H1 (cell line): ENCODE results near the gene KRTAP4-12. TPM values are rescaled to one million over a fixed set of nuclear protein-coding genes. Genes with fewer than 3 reads are reported as not detected.

Experiments used
- CTCF ChIA-PET: fragments of 300-600 bp; sonication (Branson Sonifier 250); formaldehyde crosslinking; loops from one replicate; lab custom pipeline; 2021; ENCODE audit not compliant: partially characterized antibody; lab: Charles Lee
- POLR2A ChIA-PET: fragments of 300-600 bp; sonication (Branson Sonifier 250); formaldehyde crosslinking; loops from one replicate; lab custom pipeline; 2021; ENCODE audit warnings: inconsistent platforms; ENCODE audit not compliant: partially characterized antibody; lab: Charles Lee
- DNase-seq, 2 experiments: peaks; one replicate each; pipeline versions ENCODE4 v3.0.0 to v3.0.0-alpha.2; 2010 to 2022; ENCODE audit warnings: low spot score in 2 of 2, low read depth in 1 of 2, mixed read lengths in 1 of 2
- FAIRE-seq: peaks from 2 replicates; lab custom pipeline; 2011; peaks lifted over from hg19 to GRCh38; lab: Jason Lieb, UNC
- H2AFZ ChIP-seq: 2 replicates; pipeline ENCODE4 v1.8.1; 2012; ENCODE audit warnings: low read length, inconsistent platforms
- H2AK5ac ChIP-seq: 2 replicates; pipeline ENCODE4 v1.6.1; 2013; ENCODE audit warnings: low read depth, low read length
- H2BK120ac ChIP-seq: replicated peaks from 2 replicates; pipeline ENCODE3; 2013; ENCODE audit warnings: low read depth, low read length, inconsistent platforms
- H2BK12ac ChIP-seq: 2 replicates; pipeline ENCODE4 v1.6.1; 2013; ENCODE audit warnings: low read depth, low read length
- H2BK15ac ChIP-seq: 2 replicates; pipeline ENCODE4 v1.6.1; 2013; ENCODE audit warnings: low read length
- H2BK20ac ChIP-seq: 2 replicates; pipeline ENCODE4 v1.6.1; 2013; ENCODE audit warnings: low read length
- H2BK5ac ChIP-seq: 2 replicates; pipeline ENCODE4 v1.6.1; 2013; ENCODE audit warnings: low read depth, low read length
- H3K14ac ChIP-seq: 2 replicates; pipeline ENCODE4 v1.6.1; 2013; ENCODE audit warnings: inconsistent platforms; ENCODE audit not compliant: insufficient read length
- H3K18ac ChIP-seq: 2 replicates; pipeline ENCODE4 v1.6.1; 2013; ENCODE audit warnings: low read length; ENCODE audit errors: extremely low read depth
- H3K23ac ChIP-seq: 2 replicates; pipeline ENCODE4 v1.6.1; 2013; ENCODE audit warnings: inconsistent platforms; ENCODE audit not compliant: insufficient read length
- H3K23me2 ChIP-seq: 2 replicates; pipeline ENCODE4 v1.6.1; 2013; ENCODE audit warnings: low read depth, low read length
- H3K27ac ChIP-seq: 2 replicates; pipeline ENCODE4 v1.6.1; 2011; ENCODE audit warnings: low read depth, low read length, inconsistent platforms
- H3K27me3 ChIP-seq, 4 experiments: replicated peaks in 1 of 4; 1 replicate in 1 of 4; 2 replicates in 3 of 4; pipeline versions ENCODE4 v1.6.1 to v1.8.1; 2011 to 2013; ENCODE audit warnings: low read length in 3 of 4, mild to moderate bottlenecking in 3 of 4, inconsistent platforms in 2 of 4, mixed read lengths in 2 of 4, moderate library complexity in 1 of 4; ENCODE audit not compliant: control insufficient read depth in 3 of 4, insufficient read depth in 3 of 4; ENCODE audit errors: extremely low read depth in 1 of 4
- H3K36me3 ChIP-seq, 4 experiments: 2 replicates each; pipeline versions ENCODE4 v1.6.1 to v1.8.1; 2011 to 2013; ENCODE audit warnings: mild to moderate bottlenecking in 4 of 4, low read length in 3 of 4, moderate library complexity in 2 of 4, control low read depth in 1 of 4, inconsistent platforms in 1 of 4; ENCODE audit not compliant: insufficient read depth in 4 of 4, control insufficient read depth in 2 of 4
- H3K4ac ChIP-seq: replicated peaks from 2 replicates; pipeline ENCODE3; 2013; ENCODE audit warnings: low read length, low read depth, mixed read lengths, inconsistent platforms; ENCODE audit not compliant: insufficient read length
- H3K4me1 ChIP-seq, 4 experiments: replicated peaks in 1 of 4; 1 replicate in 1 of 4; 2 replicates in 3 of 4; pipeline versions ENCODE4 v1.6.1 to v1.8.1; 2011 to 2013; ENCODE audit warnings: low read length in 3 of 4, inconsistent platforms in 2 of 4, mixed read lengths in 1 of 4; ENCODE audit not compliant: insufficient read depth in 4 of 4, control insufficient read depth in 3 of 4
- H3K4me2 ChIP-seq, 2 experiments: 2 replicates each; pipeline versions ENCODE4 v1.6.1 to v1.8.1; 2011 to 2013; ENCODE audit warnings: low read depth in 2 of 2, low read length in 2 of 2, control low read depth in 1 of 2, inconsistent platforms in 1 of 2, mild to moderate bottlenecking in 1 of 2; ENCODE audit not compliant: insufficient read depth in 1 of 2
- H3K4me3 ChIP-seq, 4 experiments: fragments of 200-600, 300-600 bp in 1 of 4; sonication (generic), shearing (Covaris generic), sonication (Bioruptor Twin) in 1 of 4; 2 replicates each; pipeline versions ENCODE4 v1.5.1 to v1.8.1; 2011 to 2016; ENCODE audit warnings: low read length in 4 of 4, low read depth in 3 of 4, control low read depth in 2 of 4, inconsistent platforms in 2 of 4, mild to moderate bottlenecking in 2 of 4, mixed read lengths in 1 of 4, moderate library complexity in 1 of 4; ENCODE audit not compliant: insufficient read depth in 2 of 4; ENCODE audit errors: extremely low read depth in 1 of 4
- H3K56ac ChIP-seq: replicated peaks from 2 replicates; pipeline ENCODE3; 2013; ENCODE audit warnings: low read depth, mild to moderate bottlenecking, mixed read lengths, low read length, inconsistent platforms; ENCODE audit not compliant: insufficient read length
- H3K79me1 ChIP-seq: 2 replicates; pipeline ENCODE4 v1.6.1; 2013; ENCODE audit warnings: low read depth, low read length, control low read depth
- H3K79me2 ChIP-seq, 2 experiments: 2 replicates each; pipeline versions ENCODE4 v1.6.1 to v1.8.1; 2012 to 2013; ENCODE audit warnings: low read length in 2 of 2, mild to moderate bottlenecking in 2 of 2, inconsistent platforms in 1 of 2; ENCODE audit not compliant: insufficient read depth in 2 of 2, control insufficient read depth in 1 of 2
- H3K9ac ChIP-seq, 4 experiments: replicated peaks in 1 of 4; 1 replicate in 1 of 4; 2 replicates in 3 of 4; pipeline versions ENCODE4 v1.6.1 to v1.8.1; 2011 to 2013; ENCODE audit warnings: low read depth in 3 of 4, low read length in 3 of 4, control low read depth in 2 of 4, mild to moderate bottlenecking in 2 of 4, moderate library complexity in 2 of 4, inconsistent platforms in 1 of 4; ENCODE audit errors: extremely low read depth in 1 of 4
- H3K9me3 ChIP-seq, 2 experiments: 2 replicates each; pipeline versions ENCODE4 v1.6.1 to v1.8.1; 2012 to 2013; ENCODE audit warnings: mild to moderate bottlenecking in 2 of 2, moderate library complexity in 2 of 2, control low read depth in 1 of 2, inconsistent platforms in 1 of 2, low read depth in 1 of 2, low read length in 1 of 2, mixed read lengths in 1 of 2; ENCODE audit not compliant: insufficient read depth in 2 of 2
- H4K20me1 ChIP-seq, 2 experiments: replicated peaks in 1 of 2; 2 replicates each; pipeline versions ENCODE3 to v1.8.1; 2011 to 2013; ENCODE audit warnings: inconsistent platforms in 2 of 2, low read length in 2 of 2, mild to moderate bottlenecking in 1 of 2; ENCODE audit not compliant: insufficient read depth in 2 of 2, control insufficient read depth in 1 of 2
- H4K5ac ChIP-seq: 2 replicates; pipeline ENCODE4 v1.6.1; 2013; ENCODE audit warnings: low read length, low read depth, mixed read lengths, inconsistent platforms; ENCODE audit not compliant: insufficient read length
- H4K8ac ChIP-seq: 2 replicates; pipeline ENCODE4 v1.8.0; 2013; ENCODE audit warnings: mild to moderate bottlenecking, moderate library complexity, low read length, inconsistent platforms; ENCODE audit not compliant: insufficient read depth; ENCODE audit errors: extremely low read depth
- H4K91ac ChIP-seq: replicated peaks from 2 replicates; pipeline ENCODE3; 2013; ENCODE audit warnings: low read length, mixed read lengths, inconsistent platforms; ENCODE audit not compliant: insufficient read length
- BRCA1 ChIP-seq: IDR thresholded peaks from 2 replicates; pipeline ENCODE4 v1.6.1; 2012; ENCODE audit warnings: low read depth, low read length, improper control_type of control experiment
- CBX5 ChIP-seq: fragments of 300-800, 300-1000 bp; sonication (generic); IDR thresholded peaks from 2 replicates; pipeline ENCODE4 v1.7.1; 2016; ENCODE audit warnings: antibody characterized with exemption, low read length, low read depth
- EZH2 ChIP-seq: fragments of 200-600 bp; sonication (generic); IDR thresholded peaks from 2 replicates; pipeline ENCODE4 v1.7.1; 2012; ENCODE audit warnings: low read depth, mild to moderate bottlenecking, moderate library complexity, low read length, inconsistent platforms; ENCODE audit not compliant: severe bottlenecking
- GABPA ChIP-seq: IDR thresholded peaks from 2 replicates; pipeline ENCODE4 v1.6.1; 2011; ENCODE audit warnings: mild to moderate bottlenecking, low read length, moderate library complexity, borderline replicate concordance; ENCODE audit not compliant: insufficient read depth
- JUN ChIP-seq: IDR thresholded peaks from 2 replicates; pipeline ENCODE4 v1.6.1; 2011; ENCODE audit warnings: low read depth, mild to moderate bottlenecking, improper control_type of control experiment, low read length
- YY1 ChIP-seq: IDR thresholded peaks from 2 replicates; pipeline ENCODE4 v1.6.1; 2011; ENCODE audit warnings: low read depth, mild to moderate bottlenecking, low read length
- WGBS, 2 experiments: shearing (Covaris generic) in 1 of 2; methylation state at CpG; one replicate each; pipeline versions ENCODE4 v1.1.6 to v1.1.7; 2013 to 2015; ENCODE audit warnings: low lambda C conversion rate in 2 of 2, mixed read lengths in 2 of 2, inconsistent platforms in 1 of 2, low coverage in 1 of 2, missing lambda C conversion rate in 1 of 2; ENCODE audit not compliant: insufficient replicate concordance in 2 of 2, insufficient coverage in 1 of 2, insufficient read length in 1 of 2; ENCODE audit errors: extremely low coverage in 1 of 2, missing lambda C conversion rate in 1 of 2; 5-methylcytosine and 5-hydroxymethylcytosine counted together
- polyA plus RNA-seq, 7 experiments: library from polyadenylated mRNA; depleted of rRNA in 3 of 7; stranded (reverse) in 5 of 7; unstranded in 2 of 7; fragments of >200 nt in 5 of 7; fragments of 200-250 nt in 2 of 7; gene quantifications; 1 replicate in 5 of 7; 2 replicates in 1 of 7; 4 replicates in 1 of 7; pipeline versions ENCODE4 v1.2.1 to v1.2.3, GENCODE V29; 2011 to 2013; ENCODE audit warnings: missing spikeins in 2 of 7, mixed read lengths in 2 of 7
- total RNA-seq: library from RNA; stranded (reverse); fragmentation: NEBNext Ultra II Directional; extraction: Animal tissue kit (Norgen Biotek cat#: 25700); gene quantifications from 2 replicates; pipeline ENCODE4 v1.2.1, GENCODE V29; 2021
- TF ChIP-seq, protein P1 (sequence below): IDR thresholded peaks from 2 replicates; pipeline ENCODE4 v1.6.1; 2011; ENCODE audit warnings: low read depth, mild to moderate bottlenecking, low read length; ENCODE audit not compliant: insufficient read depth
- TF ChIP-seq, protein P2 (sequence below): IDR thresholded peaks from 2 replicates; pipeline ENCODE4 v1.6.1; 2012; ENCODE audit warnings: inconsistent platforms
- TF ChIP-seq, protein P3 (sequence below), 3 experiments: IDR thresholded peaks; 1 replicate in 2 of 3; 2 replicates in 1 of 3; pipeline versions ENCODE4 v1.5.1 to v1.6.1; 2011; ENCODE audit warnings: low read length in 3 of 3, mild to moderate bottlenecking in 3 of 3, inconsistent platforms in 2 of 3, low read depth in 1 of 3, moderate library complexity in 1 of 3; ENCODE audit not compliant: insufficient read depth in 1 of 3; ENCODE audit errors: control extremely low read depth in 1 of 3

The KRTAP4-12 gene
- total and polyA plus RNA-seq, 2 of the 8 experiments (the other 6 are each of a cell fraction or from before 2014, with no cell fraction given), result not detected

DNA sequence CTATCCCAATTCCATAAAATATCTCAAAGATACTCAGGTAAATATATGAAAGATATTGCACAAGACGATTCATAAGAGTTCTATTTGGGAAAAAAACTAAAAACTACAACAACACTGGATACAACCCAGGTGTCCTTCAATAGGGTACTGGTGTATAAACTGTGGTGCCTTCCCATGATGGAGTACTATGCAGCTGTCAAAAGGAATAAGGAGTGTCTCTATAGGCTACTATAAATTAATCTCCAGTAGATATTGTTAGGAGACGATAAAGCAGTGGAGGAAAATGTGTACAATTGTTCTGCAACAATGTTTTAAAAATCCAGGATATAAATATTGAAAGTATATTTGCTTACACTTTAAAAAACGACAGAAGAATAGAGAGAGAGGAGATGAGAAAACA lies 2.4 kb upstream of the KRTAP4-12 start:
- no peak overlapping the region for H2AK5ac ChIP-seq
- H4K91ac ChIP-seq, result no peak overlapping the region
- no peaks in the 10 kb centered on the region for H3K36me3 ChIP-seq
- H3K4me1 ChIP-seq, result no peaks in the 10 kb centered on the region
- no peak overlapping the region for H3K4ac ChIP-seq
- H3K14ac ChIP-seq, result no peak overlapping the region
- no peaks in the 10 kb centered on the region for H4K20me1 ChIP-seq
- no peak for DNase-seq
- H3K23ac ChIP-seq, result no peak overlapping the region
- no peak overlapping the region for H2BK120ac ChIP-seq
- no peak overlapping the region for H4K5ac ChIP-seq
- no peaks in the 10 kb centered on the region for H3K79me2 ChIP-seq
- H3K23me2 ChIP-seq, result no peaks in the 10 kb centered on the region; the same call in 1 of the 2 replicates
- H4K8ac ChIP-seq, result no peak overlapping the region
- no peak overlapping the region for H3K27ac ChIP-seq
- no peak overlapping the region for H2BK20ac ChIP-seq
- H3K9me3 ChIP-seq, result 0 out of 4 replicates have a peak, but pooled peaks cover 0 to 5% of the 10 kb centered on the region in 2 experiments
- no peak overlapping the region for H3K18ac ChIP-seq
- H2AFZ ChIP-seq, result no peak overlapping the region
- H3K4me2 ChIP-seq, result no peak overlapping the region
- WGBS, 2 experiments, result 86% methylated on average over 3 of the region's 3 CpGs; no CpG with 5 or more reads in 1 of the 2 experiments
- CTCF ChIA-PET, result interaction anchor here (0.8 kb wide), 1 partner anchor 144 kb away, joined by 3 read pairs; no protein-coding TSS in a partner anchor
- POLR2A ChIA-PET, result no interaction called here
- no peaks in the 10 kb centered on the region for H3K79me1 ChIP-seq
- no peak for FAIRE-seq
- no peak overlapping the region for H2BK5ac ChIP-seq
- H3K4me3 ChIP-seq, result no peak overlapping the region
- H3K27me3 ChIP-seq, result no peaks in the 10 kb centered on the region
- H2BK12ac ChIP-seq, result no peak overlapping the region
- no peak overlapping the region for H3K56ac ChIP-seq
- H3K9ac ChIP-seq, result no peak overlapping the region
- H2BK15ac ChIP-seq, result no peak overlapping the region
- TF ChIP-seq JUN, result no peak
- TF ChIP-seq, protein P1, sequence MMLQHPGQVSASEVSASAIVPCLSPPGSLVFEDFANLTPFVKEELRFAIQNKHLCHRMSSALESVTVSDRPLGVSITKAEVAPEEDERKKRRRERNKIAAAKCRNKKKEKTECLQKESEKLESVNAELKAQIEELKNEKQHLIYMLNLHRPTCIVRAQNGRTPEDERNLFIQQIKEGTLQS, result no peak
- no peak for TF ChIP-seq EZH2
- TF ChIP-seq YY1, result no peak
- TF ChIP-seq, protein P2, sequence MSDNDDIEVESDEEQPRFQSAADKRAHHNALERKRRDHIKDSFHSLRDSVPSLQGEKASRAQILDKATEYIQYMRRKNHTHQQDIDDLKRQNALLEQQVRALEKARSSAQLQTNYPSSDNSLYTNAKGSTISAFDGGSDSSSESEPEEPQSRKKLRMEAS, result no peak
- TF ChIP-seq GABPA, result no peak
- TF ChIP-seq CBX5, result no peak
- no peak for TF ChIP-seq BRCA1
- TF ChIP-seq, protein P3, sequence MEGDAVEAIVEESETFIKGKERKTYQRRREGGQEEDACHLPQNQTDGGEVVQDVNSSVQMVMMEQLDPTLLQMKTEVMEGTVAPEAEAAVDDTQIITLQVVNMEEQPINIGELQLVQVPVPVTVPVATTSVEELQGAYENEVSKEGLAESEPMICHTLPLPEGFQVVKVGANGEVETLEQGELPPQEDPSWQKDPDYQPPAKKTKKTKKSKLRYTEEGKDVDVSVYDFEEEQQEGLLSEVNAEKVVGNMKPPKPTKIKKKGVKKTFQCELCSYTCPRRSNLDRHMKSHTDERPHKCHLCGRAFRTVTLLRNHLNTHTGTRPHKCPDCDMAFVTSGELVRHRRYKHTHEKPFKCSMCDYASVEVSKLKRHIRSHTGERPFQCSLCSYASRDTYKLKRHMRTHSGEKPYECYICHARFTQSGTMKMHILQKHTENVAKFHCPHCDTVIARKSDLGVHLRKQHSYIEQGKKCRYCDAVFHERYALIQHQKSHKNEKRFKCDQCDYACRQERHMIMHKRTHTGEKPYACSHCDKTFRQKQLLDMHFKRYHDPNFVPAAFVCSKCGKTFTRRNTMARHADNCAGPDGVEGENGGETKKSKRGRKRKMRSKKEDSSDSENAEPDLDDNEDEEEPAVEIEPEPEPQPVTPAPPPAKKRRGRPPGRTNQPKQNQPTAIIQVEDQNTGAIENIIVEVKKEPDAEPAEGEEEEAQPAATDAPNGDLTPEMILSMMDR (IDR thresholded peaks at IDR 0.05; ENCODE audit: control extremely low read depth in 1 of 3, insufficient read depth in 1 of 3, low read depth in 1 of 3, low read length in 3 of 3), result no peak
